Measurements from ENCODE around the gene CD53.
"Not testable (repeated sequence)": the region's sequence is repeated elsewhere in the genome, so short reads cannot be mapped to it uniquely, and the experiment has no call there.

Gene CD53, protein sequence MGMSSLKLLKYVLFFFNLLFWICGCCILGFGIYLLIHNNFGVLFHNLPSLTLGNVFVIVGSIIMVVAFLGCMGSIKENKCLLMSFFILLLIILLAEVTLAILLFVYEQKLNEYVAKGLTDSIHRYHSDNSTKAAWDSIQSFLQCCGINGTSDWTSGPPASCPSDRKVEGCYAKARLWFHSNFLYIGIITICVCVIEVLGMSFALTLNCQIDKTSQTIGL

DNA sequence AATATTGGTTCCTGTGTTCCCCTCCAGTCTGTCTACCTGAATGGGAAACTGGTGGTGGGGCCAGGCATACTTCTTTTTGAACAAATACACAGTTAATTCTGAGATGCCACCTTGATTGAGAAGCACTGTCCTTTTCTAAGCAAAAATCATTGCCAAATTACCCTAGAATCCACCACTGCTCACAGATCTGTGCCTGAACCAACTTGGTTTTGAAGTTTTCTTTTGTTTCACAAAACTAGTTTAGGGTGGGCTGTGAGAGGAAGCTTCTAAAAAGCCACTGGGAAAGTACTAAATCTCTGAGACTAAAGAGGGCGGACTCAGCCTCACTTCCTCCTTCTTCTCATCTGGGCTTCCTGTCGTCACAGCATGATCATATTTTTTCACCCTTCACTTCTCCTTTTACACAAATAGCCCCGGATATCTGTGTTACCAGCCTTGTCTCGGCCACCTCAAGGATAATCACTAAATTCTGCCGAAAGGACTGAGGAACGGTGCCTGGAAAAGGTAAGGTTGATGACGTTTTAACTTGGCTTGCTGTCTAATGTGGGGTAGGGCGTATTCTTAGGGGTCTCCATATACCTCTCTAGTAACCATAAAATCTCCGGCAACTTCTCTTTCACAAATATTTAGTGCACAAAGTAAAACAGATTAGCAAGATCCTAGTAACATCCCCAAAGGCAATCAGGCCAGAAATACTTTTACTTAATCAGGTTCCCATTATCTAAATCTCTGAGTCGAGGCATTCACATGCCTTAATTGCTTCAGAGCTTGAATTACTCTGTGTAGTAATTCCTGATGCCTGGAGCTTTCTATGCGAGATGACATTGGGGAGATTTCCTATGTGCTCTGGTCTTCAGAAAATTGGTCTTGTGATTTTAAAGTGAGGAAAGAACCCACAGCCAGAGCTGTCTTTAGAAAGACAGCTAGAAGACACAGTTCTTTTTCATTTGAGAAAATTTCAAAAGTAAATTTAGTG is at the start of gene CD53:
CD53 (plus strand) TSS at position 404 of the 976 bp plus-strand sequence. CDS start 18,261 bp downstream, outside the sequence.
- TF ChIP-seq, protein P1, sequence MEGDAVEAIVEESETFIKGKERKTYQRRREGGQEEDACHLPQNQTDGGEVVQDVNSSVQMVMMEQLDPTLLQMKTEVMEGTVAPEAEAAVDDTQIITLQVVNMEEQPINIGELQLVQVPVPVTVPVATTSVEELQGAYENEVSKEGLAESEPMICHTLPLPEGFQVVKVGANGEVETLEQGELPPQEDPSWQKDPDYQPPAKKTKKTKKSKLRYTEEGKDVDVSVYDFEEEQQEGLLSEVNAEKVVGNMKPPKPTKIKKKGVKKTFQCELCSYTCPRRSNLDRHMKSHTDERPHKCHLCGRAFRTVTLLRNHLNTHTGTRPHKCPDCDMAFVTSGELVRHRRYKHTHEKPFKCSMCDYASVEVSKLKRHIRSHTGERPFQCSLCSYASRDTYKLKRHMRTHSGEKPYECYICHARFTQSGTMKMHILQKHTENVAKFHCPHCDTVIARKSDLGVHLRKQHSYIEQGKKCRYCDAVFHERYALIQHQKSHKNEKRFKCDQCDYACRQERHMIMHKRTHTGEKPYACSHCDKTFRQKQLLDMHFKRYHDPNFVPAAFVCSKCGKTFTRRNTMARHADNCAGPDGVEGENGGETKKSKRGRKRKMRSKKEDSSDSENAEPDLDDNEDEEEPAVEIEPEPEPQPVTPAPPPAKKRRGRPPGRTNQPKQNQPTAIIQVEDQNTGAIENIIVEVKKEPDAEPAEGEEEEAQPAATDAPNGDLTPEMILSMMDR (conservative IDR thresholded peaks at IDR 0.05; ENCODE audit: control insufficient read depth, insufficient read depth, low read depth, low read length) = no peak
- no peak within 1 kb of the TSS for H3K4me3 ChIP-seq (ENCODE audit: control insufficient read depth, low read depth, low read length)
- no peak for DNase-seq (ENCODE audit: low read depth)

DNA sequence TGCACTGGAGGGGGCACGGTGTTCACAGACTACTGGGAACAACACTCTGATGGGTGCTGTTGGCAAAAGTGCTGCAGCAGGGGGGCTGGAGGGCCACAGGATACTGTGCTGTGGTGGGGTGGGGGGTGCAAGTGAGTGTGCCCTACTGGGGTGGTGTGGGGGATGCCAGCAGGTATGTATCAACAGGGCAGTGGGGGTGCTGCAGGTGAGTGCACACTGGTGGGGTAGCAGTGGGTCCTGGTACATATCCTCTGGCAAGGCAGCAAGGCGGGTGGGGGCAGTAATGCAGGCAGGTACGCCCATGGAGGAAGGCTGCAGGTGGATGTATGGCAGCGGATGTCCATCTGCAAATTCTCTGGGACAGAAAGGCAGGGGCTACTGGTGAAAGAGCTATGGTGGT is 48.8 kb upstream of the CD53 start:
- DNase-seq (ENCODE audit: low read depth) = no peak
- H3K4me3 ChIP-seq (ENCODE audit: control insufficient read depth, low read depth, low read length) = no peak overlapping the region
- TF ChIP-seq, protein P1 (conservative IDR thresholded peaks at IDR 0.05; ENCODE audit: control insufficient read depth, insufficient read depth, low read depth, low read length) = no peak

DNA sequence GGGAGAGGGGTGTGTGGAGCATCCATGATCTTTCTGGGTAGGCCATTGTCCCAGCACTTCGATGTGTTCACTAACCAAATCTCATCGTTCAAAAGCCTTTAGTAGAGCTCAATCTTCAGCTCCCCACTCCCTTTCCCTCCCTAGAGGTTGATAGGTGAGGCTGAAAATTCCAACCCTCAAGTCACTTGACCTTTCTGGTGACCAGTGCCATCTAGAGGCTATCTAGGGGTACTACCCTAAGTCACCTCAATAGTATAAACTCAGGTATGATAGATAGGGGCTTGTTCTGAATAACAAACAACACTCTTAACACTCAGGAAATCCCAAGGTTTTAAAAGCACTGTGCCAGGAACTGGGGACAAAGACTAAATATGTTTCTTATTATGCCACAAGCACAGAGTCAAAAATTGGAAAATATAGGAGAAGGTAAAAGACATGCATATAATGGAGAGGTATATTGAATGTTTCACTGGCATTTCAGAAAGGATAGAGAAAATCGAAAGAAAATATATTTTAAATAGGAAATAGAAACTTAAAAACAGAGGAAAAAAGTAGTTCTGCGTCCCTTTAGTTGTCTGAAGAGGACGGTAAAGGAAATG is 42.9 kb upstream of the CD53 start:
- no peak overlapping the region for H3K4me3 ChIP-seq (ENCODE audit: control insufficient read depth, low read depth, low read length)
- TF ChIP-seq, protein P1 (conservative IDR thresholded peaks at IDR 0.05; ENCODE audit: control insufficient read depth, insufficient read depth, low read depth, low read length) = peak; percentile 77
- DNase-seq (ENCODE audit: low read depth) = peak; percentile 28

DNA sequence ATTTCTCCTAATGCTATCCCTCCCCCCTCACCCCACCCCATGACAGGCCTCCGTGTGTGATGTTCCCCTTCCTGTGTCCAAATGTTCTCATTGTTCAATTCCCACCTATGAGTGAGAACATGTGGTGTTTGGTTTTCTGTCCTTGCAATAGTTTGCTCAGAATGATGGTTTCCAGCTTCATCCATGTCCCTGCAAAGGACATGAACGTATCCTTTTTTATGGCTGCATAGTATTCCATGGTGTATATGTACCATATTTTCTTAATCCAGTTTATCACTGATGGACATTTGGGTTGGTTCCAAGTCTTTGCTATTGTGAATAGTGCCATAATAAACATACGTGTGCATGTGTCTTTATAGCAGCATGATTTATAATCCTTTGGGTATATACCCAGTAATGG is 39.2 kb upstream of the CD53 start:
- H3K4me3 ChIP-seq (ENCODE audit: control insufficient read depth, low read depth, low read length) = not testable (repeated sequence)

DNA sequence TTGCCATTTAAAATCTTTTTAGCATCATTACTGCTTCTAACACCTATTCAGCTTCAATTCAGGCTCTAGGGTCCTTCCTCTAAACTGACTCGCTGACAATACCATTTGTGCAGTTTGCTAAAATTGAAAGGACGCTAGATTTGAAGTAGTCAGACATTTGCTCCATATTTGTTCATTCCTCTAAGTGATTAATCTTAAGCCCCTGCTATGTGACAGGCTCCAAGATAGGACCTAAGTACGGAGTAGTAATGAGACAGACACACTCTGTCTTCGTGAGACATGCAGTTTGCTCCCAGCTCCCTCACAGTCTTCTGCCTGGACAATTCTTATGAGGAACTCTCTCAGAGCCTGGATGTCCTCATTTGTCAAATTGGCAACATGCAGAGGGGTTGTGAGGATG is 26.1 kb upstream of the CD53 start:
- TF ChIP-seq, protein P1 (conservative IDR thresholded peaks at IDR 0.05; ENCODE audit: control insufficient read depth, insufficient read depth, low read depth, low read length) = no peak
- no peak for DNase-seq (ENCODE audit: low read depth)
- H3K4me3 ChIP-seq (ENCODE audit: control insufficient read depth, low read depth, low read length) = no peak overlapping the region

More for the DNA sequence above, 39.2 kb upstream of the CD53 start:
- not testable (repeated sequence) for DNase-seq (ENCODE audit: low read depth)

DNA sequence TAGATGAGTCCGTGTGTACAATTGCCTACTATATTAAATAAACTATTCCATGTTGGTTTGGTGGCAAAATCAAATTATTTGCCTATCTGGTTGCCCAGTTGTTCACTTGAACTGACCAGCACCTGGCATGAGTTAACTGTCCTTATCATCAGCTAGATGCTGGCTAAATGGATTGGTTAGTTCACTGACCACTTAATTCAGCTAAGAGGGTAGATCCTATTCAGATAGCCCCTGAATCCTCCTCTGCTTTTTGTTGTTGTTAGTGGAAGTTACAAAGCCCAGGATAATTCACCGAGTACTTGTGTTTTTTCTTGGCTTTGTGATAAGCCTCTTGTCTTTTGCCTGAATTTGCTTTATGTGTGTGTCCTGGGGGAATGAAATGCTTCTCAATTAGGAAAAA is 22.8 kb upstream of the CD53 start:
- TF ChIP-seq, protein P1 (conservative IDR thresholded peaks at IDR 0.05; ENCODE audit: control insufficient read depth, insufficient read depth, low read depth, low read length) = no peak
- H3K4me3 ChIP-seq (ENCODE audit: control insufficient read depth, low read depth, low read length) = no peak overlapping the region
- no peak for DNase-seq (ENCODE audit: low read depth)

DNA sequence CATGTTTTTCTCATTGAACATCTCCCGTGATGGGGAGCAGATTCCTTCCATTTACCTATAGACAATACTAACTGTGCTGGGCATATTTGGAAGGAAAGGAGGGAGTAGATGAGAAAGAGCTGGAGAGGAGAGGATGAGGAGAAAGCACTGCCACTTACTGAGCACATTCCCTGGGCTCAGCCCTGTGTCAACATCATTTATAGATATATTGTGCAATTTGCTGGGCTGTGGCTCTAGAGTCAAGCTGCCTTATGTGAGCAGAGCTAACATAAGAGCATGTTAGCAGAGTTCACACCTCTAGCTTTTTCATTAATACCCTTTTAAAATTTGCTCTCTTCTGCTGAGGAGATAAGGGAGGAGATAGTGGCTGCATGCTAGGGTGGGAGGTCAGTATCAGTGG is 22.3 kb upstream of the CD53 start:
- TF ChIP-seq, protein P1 (conservative IDR thresholded peaks at IDR 0.05; ENCODE audit: control insufficient read depth, insufficient read depth, low read depth, low read length) = no peak
- DNase-seq (ENCODE audit: low read depth) = no peak
- H3K4me3 ChIP-seq (ENCODE audit: control insufficient read depth, low read depth, low read length) = no peak overlapping the region
